Measurements from ENCODE around the gene DGKG.

The DGKG gene

DNA sequence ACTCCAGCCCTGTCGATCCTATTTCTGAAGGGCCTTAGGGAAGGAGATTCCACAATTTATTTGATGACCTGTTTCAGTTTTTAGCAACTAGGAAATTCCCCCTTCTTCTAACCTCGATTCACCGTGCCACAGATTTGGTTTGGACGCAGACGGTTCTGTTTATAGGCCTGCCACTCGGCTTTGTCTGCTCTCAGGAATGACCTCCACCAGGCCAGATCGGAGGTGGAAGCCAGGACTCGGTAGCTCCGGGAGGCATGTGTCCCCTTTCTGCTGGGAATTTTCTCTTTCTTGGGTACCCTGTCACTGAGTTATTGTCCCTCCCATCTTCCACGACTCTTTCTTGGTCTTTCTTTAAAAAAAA, 167.6 kb downstream of the DGKG start:
- H3K4me3 ChIP-seq (replicated peaks; ENCODE audit: low read depth, low read length), result no peak overlapping the region
- no peak for DNase-seq (ENCODE audit: low read depth)
- TF ChIP-seq, protein P1, sequence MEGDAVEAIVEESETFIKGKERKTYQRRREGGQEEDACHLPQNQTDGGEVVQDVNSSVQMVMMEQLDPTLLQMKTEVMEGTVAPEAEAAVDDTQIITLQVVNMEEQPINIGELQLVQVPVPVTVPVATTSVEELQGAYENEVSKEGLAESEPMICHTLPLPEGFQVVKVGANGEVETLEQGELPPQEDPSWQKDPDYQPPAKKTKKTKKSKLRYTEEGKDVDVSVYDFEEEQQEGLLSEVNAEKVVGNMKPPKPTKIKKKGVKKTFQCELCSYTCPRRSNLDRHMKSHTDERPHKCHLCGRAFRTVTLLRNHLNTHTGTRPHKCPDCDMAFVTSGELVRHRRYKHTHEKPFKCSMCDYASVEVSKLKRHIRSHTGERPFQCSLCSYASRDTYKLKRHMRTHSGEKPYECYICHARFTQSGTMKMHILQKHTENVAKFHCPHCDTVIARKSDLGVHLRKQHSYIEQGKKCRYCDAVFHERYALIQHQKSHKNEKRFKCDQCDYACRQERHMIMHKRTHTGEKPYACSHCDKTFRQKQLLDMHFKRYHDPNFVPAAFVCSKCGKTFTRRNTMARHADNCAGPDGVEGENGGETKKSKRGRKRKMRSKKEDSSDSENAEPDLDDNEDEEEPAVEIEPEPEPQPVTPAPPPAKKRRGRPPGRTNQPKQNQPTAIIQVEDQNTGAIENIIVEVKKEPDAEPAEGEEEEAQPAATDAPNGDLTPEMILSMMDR (IDR thresholded peaks at IDR 0.05; ENCODE audit: low read length, missing control alignments), result no peak

DNA sequence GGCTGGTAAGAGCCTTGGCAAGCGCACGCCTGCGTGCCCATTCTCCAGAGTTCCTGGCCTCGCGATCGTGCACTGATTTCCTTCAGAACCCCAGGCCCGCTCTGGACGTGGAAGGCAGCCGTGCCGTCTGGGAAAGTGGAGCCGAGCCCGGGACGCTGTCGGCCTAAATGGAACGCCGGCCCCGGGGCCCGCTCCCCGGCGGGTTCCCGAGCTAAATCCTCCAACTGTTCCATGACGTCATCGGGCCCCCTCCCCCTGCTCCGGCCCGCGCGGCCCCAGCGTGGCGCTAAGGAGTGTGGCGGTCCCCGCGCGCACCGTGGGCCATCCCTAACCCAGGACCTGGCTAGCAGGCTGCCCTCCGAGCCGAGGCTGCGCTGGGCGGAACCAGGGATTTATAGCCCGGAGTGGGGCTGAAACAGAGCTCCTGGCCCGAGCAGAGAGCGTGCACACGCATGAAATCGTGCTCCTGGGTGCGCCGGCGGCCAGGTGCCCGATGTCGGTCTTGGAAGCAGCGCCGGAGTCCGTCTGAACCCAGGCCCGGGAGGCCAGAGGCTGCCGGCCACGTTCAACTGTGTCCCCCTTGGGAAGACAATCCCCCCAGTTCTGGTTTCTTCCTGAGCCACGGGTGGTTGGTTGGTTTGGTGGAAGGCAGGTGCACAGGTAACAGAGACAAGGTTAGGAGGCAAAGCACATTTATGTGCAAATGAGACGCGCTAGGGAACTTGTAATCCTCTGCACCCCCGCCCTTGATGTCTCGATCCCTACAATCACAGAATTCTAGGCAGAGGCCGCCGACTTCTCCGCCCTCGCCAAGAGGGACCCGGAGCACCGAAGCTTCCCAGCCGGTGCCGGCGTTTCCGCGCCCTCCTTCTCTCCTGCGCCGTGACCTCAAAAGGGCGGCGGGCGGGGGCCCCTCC, 168.2 kb downstream of the DGKG start:
- DNase-seq (ENCODE audit: low read depth), result no peak
- H3K4me3 ChIP-seq (replicated peaks; ENCODE audit: low read depth, low read length), result no peak overlapping the region
- TF ChIP-seq, protein P1 (IDR thresholded peaks at IDR 0.05; ENCODE audit: low read length, missing control alignments), result no peak

DNA sequence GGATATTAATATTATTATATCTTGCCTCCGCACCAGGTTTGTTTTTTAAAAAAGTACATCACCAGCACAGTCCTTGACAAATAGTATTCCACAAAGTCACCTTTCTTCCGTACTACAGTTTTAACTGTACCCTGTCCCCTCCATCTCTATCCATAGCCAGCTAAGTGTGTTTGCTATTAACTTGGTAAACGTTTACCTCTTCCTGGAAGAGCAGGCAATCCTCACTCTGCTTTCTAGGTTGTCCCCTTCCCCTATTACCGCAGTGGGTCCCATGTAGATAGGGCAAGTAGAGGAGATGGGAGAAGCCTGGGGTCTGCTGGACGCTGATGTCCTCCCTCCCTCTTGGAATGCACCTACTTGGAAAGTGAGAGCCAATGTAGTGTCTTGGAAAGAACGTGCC, 169.2 kb downstream of the DGKG start:
- H3K4me3 ChIP-seq (replicated peaks; ENCODE audit: low read depth, low read length), result no peak overlapping the region
- no peak for DNase-seq (ENCODE audit: low read depth)
- TF ChIP-seq, protein P1 (IDR thresholded peaks at IDR 0.05; ENCODE audit: low read length, missing control alignments), result no peak

DNA sequence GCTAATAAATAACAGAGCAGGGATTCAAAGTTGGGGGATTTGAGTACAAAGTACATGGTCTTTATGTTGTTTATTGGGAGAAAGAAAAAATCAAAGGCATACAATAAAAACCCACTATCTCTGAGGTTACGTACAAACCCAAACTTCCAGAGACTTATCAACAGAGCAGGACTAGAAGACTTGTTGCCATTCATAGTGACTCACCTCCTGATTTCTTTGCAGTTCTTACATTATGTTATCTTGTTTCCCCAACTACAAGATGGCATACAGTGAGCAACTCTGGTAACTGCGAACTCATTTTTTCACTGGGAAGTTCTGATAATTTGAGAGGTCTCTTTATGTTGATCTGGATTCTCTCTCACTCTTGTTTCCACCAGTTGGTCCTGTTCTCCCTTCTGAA, 172.5 kb downstream of the DGKG start:
- H3K4me3 ChIP-seq (replicated peaks; ENCODE audit: low read depth, low read length), result no peak overlapping the region
- DNase-seq (ENCODE audit: low read depth), result peak; percentile 3
- TF ChIP-seq, protein P1 (IDR thresholded peaks at IDR 0.05; ENCODE audit: low read length, missing control alignments), result no peak

DNA sequence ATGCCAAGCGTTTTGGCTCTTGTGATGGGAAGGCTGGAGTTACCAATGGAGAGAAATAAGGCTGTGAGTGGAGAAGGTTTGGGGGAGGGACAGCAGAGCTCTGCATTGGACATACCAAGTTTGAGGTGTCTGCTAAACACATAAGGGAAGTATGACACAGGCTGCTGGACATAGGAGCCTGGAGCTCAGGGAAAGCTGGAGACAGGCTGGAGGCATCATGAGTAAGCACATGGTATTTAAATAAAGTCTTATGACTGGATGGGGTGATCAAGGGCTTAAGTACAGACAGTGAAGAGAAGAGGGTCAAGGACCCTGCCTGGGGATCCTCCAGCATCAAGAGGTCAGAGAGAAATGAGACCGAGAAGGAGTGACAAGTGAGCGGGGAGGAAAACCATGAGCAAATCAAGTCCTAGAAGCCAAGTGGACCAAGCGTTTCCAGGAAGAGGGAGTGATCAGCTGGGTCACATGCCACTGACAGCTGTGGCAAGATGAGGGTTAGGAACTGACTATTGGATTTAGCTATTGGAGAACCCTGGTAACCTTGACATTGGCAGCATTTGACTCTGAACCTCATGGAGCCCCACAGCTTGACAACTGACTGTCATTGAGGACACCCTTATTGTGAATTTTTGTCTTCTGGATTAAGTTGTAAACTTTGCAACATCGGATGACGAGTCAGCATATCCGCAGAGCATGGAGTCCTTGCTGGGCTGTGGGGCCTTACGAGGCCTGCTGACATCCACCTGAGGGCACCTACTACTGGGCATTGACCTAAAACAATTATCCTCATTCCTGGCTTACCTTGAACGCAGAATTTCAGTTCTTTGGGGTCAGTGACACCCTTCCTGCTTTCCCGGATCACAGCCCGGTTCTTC, 174.4 kb downstream of the DGKG start:
- no peak overlapping the region for H3K4me3 ChIP-seq (replicated peaks; ENCODE audit: low read depth, low read length)
- no peak for DNase-seq (ENCODE audit: low read depth)
- TF ChIP-seq, protein P1 (IDR thresholded peaks at IDR 0.05; ENCODE audit: low read length, missing control alignments), result no peak

DNA sequence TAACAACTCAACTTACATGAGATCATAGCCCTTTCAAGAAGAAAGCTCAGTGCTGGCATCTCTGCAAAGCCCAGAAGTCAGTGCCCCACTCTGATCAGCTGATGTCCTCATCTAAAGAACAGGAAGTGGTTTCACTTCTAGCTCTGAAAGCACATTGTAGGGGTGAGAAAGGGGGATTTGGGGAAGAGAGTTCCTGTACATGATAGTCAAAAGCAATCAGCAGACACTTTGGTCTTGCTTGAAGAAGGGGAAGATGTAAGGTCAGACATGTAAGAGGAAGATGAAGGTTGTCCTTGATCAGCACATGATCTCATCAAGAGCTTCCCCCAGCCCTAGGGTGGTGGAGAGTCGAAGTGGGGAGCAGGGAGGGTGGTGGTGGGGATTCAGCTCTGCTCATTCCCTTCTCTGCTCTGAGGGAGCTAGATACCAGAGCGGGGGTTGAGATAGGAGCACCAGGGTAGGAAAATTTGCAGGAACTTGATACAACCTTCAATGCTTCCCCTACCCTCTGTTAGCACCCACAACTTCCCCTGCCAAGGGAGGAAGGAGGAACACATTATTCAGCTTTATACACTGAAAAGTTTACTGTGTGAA, 176.7 kb downstream of the DGKG start:
- no peak for DNase-seq (ENCODE audit: low read depth)
- H3K4me3 ChIP-seq (replicated peaks; ENCODE audit: low read depth, low read length), result no peak overlapping the region

More for the DNA sequence above, 176.7 kb downstream of the DGKG start:
- TF ChIP-seq, protein P1 (IDR thresholded peaks at IDR 0.05; ENCODE audit: low read length, missing control alignments), result no peak

All from fibroblast of pulmonary artery (primary cell).